CD14-positive monocyte (primary cell): ENCODE data around the gene RHOBTB3. TPM values are rescaled to one million over a fixed set of nuclear protein-coding genes. Genes with fewer than 3 reads are reported as not detected.

Source experiments
- DNase-seq, 3 donors: peaks; one replicate each; pipeline ENCODE4 v3.0.0-alpha.2; 2011 to 2022
- H2AFZ ChIP-seq: 2 replicates; pipeline ENCODE4 v1.6.0; 2012; ENCODE audit warnings: mild to moderate bottlenecking, low read depth, low read length, inconsistent platforms; ENCODE audit not compliant: insufficient read depth, poor library complexity, severe bottlenecking
- H3K27ac ChIP-seq, 2 donors: 1 replicate in 1 of 2; 2 replicates in 1 of 2; pipeline ENCODE4 v1.5.1; 2012 to 2013; ENCODE audit warnings: low read length in 2 of 2, control low read depth in 1 of 2, inconsistent platforms in 1 of 2, low read depth in 1 of 2, mild to moderate bottlenecking in 1 of 2
- H3K27me3 ChIP-seq, 2 donors: one replicate each; pipeline versions ENCODE4 v1.6.0 to v1.6.1; 2011 to 2013; ENCODE audit warnings: low read length in 2 of 2; ENCODE audit not compliant: control insufficient read depth in 2 of 2, insufficient read depth in 2 of 2
- H3K36me3 ChIP-seq, 2 donors: replicated peaks in 1 of 2; 1 replicate in 1 of 2; 2 replicates in 1 of 2; pipeline versions ENCODE4 v1.5.1 to v1.6.1; 2012 to 2013; ENCODE audit warnings: low read length in 2 of 2, control low read depth in 1 of 2, inconsistent platforms in 1 of 2, mild to moderate bottlenecking in 1 of 2; ENCODE audit not compliant: insufficient read depth in 2 of 2, control insufficient read depth in 1 of 2
- H3K4me1 ChIP-seq, 2 donors: 1 replicate in 1 of 2; 2 replicates in 1 of 2; pipeline versions ENCODE4 v1.5.1 to v1.6.1; 2012 to 2013; ENCODE audit warnings: low read length in 2 of 2, control low read depth in 1 of 2, inconsistent platforms in 1 of 2, mild to moderate bottlenecking in 1 of 2, moderate library complexity in 1 of 2; ENCODE audit not compliant: insufficient read depth in 2 of 2, control insufficient read depth in 1 of 2
- H3K4me2 ChIP-seq: replicated peaks from 2 replicates; pipeline ENCODE3; 2012; ENCODE audit warnings: low read length, moderate library complexity, mild to moderate bottlenecking; ENCODE audit not compliant: poor library complexity, severe bottlenecking; ENCODE audit errors: extremely low read depth
- H3K4me3 ChIP-seq, 3 experiments: fragments of 200-600 bp in 1 of 3; sonication (generic) in 1 of 3; replicated peaks in 1 of 3; 1 replicate in 2 of 3; 2 replicates in 1 of 3; pipeline ENCODE4 v1.5.1; 2011 to 2013; ENCODE audit warnings: low read length in 3 of 3, mild to moderate bottlenecking in 3 of 3, control low read depth in 2 of 3, low read depth in 2 of 3, inconsistent platforms in 1 of 3, moderate library complexity in 1 of 3
- H3K79me2 ChIP-seq: 2 replicates; pipeline ENCODE4 v1.6.0; 2012; ENCODE audit warnings: mild to moderate bottlenecking, control low read depth, inconsistent platforms, low read length, moderate library complexity; ENCODE audit not compliant: insufficient read depth
- H3K9ac ChIP-seq: 2 replicates; pipeline ENCODE4 v1.6.0; 2017; ENCODE audit warnings: low read length, mild to moderate bottlenecking; ENCODE audit not compliant: insufficient read depth, poor library complexity, severe bottlenecking
- H3K9me3 ChIP-seq, 2 donors: replicated peaks in 1 of 2; 1 replicate in 1 of 2; 2 replicates in 1 of 2; pipeline versions ENCODE4 v1.5.1 to v1.6.1; 2012 to 2013; ENCODE audit warnings: low read length in 2 of 2, control low read depth in 1 of 2; ENCODE audit not compliant: control insufficient read depth in 1 of 2, insufficient read depth in 1 of 2
- H4K20me1 ChIP-seq: 2 replicates; pipeline ENCODE4 v1.6.0; 2012; ENCODE audit warnings: mild to moderate bottlenecking, low read length, control low read depth, moderate library complexity; ENCODE audit not compliant: insufficient read depth
- H3K27ac Mint-ChIP-seq, 7 donors: one replicate each; pipeline ENCODE4 v1.8.0; 2020; ENCODE audit warnings: mild to moderate bottlenecking in 7 of 7, mixed read lengths in 7 of 7, moderate library complexity in 6 of 7, inconsistent platforms in 2 of 7
- H3K27me3 Mint-ChIP-seq, 3 donors: one replicate each; pipeline ENCODE4 v1.8.0; 2021 to 2022; ENCODE audit warnings: low read depth in 3 of 3, mild to moderate bottlenecking in 3 of 3, mixed read lengths in 3 of 3, moderate library complexity in 3 of 3, inconsistent platforms in 1 of 3
- H3K36me3 Mint-ChIP-seq, 2 donors: one replicate each; pipeline ENCODE4 v1.8.0; 2020; ENCODE audit warnings: mixed read lengths in 2 of 2, inconsistent platforms in 1 of 2, mild to moderate bottlenecking in 1 of 2
- H3K4me1 Mint-ChIP-seq: one replicate; pipeline ENCODE4 v1.8.0; 2020; ENCODE audit warnings: mild to moderate bottlenecking, mixed read lengths
- H3K4me3 Mint-ChIP-seq, 2 donors: one replicate each; pipeline ENCODE4 v1.8.0; 2020; ENCODE audit warnings: mild to moderate bottlenecking in 2 of 2, mixed read lengths in 2 of 2, moderate library complexity in 1 of 2
- H3K9me3 Mint-ChIP-seq, 7 donors: one replicate each; pipeline ENCODE4 v1.8.0; 2020 to 2022; ENCODE audit warnings: mixed read lengths in 7 of 7, mild to moderate bottlenecking in 6 of 7, moderate library complexity in 6 of 7, inconsistent platforms in 2 of 7
- CTCF ChIP-seq: fragments of 200-600 bp; IDR thresholded peaks from one replicate; pipeline ENCODE4 v1.8.0; 2022; ENCODE audit warnings: antibody characterized with exemption, mild to moderate bottlenecking
- WGBS: methylation state at CpG from one replicate; pipeline ENCODE4 v1.1.5; 2013; ENCODE audit warnings: missing lambda C conversion rate; ENCODE audit not compliant: insufficient coverage; 5-methylcytosine and 5-hydroxymethylcytosine counted together
- intact Hi-C, 2 donors: fragments of 100-400 bp; cut with micrococcal nuclease; formaldehyde crosslinking; loops; one replicate each; pipeline versions ENCODE4 v1.15.0 to v1.15.1; 2023
- polyA plus RNA-seq, 3 donors: library from polyadenylated mRNA; depleted of rRNA in 1 of 3; unstranded in 2 of 3; stranded (reverse) in 1 of 3; fragments of 300-500 nt in 2 of 3; fragments of >200 nt in 1 of 3; fragmentation: Illumina TruSeq in 2 of 3; gene quantifications; 1 replicate in 2 of 3; 2 replicates in 1 of 3; pipeline ENCODE4 v1.2.3, GENCODE V29; 2012 to 2021

Gene RHOBTB3
- polyA plus RNA-seq, 3 donors = 0.41 to 1.5 (median 0.63) TPM

GRCh38 chr5:95808013-95808685 lies 77.0 kb downstream of the RHOBTB3 start:
- H3K9me3 ChIP-seq = peaks cover 0 to 5% of the 10 kb centered on the region in 2 donors
- H3K27ac Mint-ChIP-seq = peak overlapping the region; percentile 85 to 94 (median 92)
- peaks cover 46% of the 10 kb centered on the region for H4K20me1 ChIP-seq
- peak overlapping the region; percentile 29 to 65 for H3K4me3 Mint-ChIP-seq
- H3K4me1 Mint-ChIP-seq = peaks cover 51% of the 10 kb centered on the region
- H3K4me3 ChIP-seq = peak overlapping the region in 1 of 3 experiments; percentile 47
- peaks cover 37 to 86% of the 10 kb centered on the region in 2 donors for H3K36me3 Mint-ChIP-seq
- peaks cover 23 to 47% of the 10 kb centered on the region in 2 donors for H3K36me3 ChIP-seq
- intact Hi-C loops = loop anchor here in 1 of 2 donors (5.0 kb wide), 1 partner anchor 34 kb away; no protein-coding TSS in a partner anchor
- WGBS = 63% methylated on average over 4 of the region's 7 CpGs
- H3K79me2 ChIP-seq = peaks cover 36% of the 10 kb centered on the region
- no peak for TF ChIP-seq CTCF
- H3K27me3 ChIP-seq = no peaks in the 10 kb centered on the region
- H3K9me3 Mint-ChIP-seq = peaks cover 2 to 10% (median 7%) of the 10 kb centered on the region in 7 donors
- H3K9ac ChIP-seq = peak overlapping the region; percentile 24
- peak overlapping the region; percentile 42 for H2AFZ ChIP-seq
- H3K27ac ChIP-seq = peak overlapping the region; percentile 78 to 79
- peaks cover 39 to 44% of the 10 kb centered on the region in 2 donors for H3K4me1 ChIP-seq
- no peak for DNase-seq
- H3K27me3 Mint-ChIP-seq = peaks cover 0 to 2% (median 0%) of the 10 kb centered on the region in 3 donors
- H3K4me2 ChIP-seq = peak overlapping the region; percentile 52

GRCh38 chr5:95808686-95809413 lies 77.7 kb downstream of the RHOBTB3 start:
- 0% methylated on average over 3 of the region's 10 CpGs for WGBS
- Mint-ChIP-seq H3K27me3 (peaks cover 0 to 2% (median 0%) of the 10 kb centered on the region in 3 donors), H3K4me1 (peaks cover 54% of the 10 kb centered on the region), H3K36me3 (peaks cover 43 to 86% of the 10 kb centered on the region in 2 donors), H3K4me3 (peak overlapping the region; percentile 29 to 65), H3K27ac (peak overlapping the region; percentile 85 to 94 (median 92)), H3K9me3 (peaks cover 2 to 10% (median 7%) of the 10 kb centered on the region in 7 donors)
- Histone ChIP-seq H3K4me1 (peaks cover 39 to 44% of the 10 kb centered on the region in 2 donors), H2AFZ (peak overlapping the region; percentile 42), H4K20me1 (peaks cover 53% of the 10 kb centered on the region), H3K4me3 (peak overlapping the region in 1 of 3 experiments; percentile 47), H3K9me3 (peaks cover 0 to 5% of the 10 kb centered on the region in 2 donors), H3K36me3 (peaks cover 29 to 54% of the 10 kb centered on the region in 2 donors), H3K27ac (peak overlapping the region; percentile 78 to 79), H3K9ac (peak overlapping the region; percentile 24), H3K79me2 (peaks cover 43% of the 10 kb centered on the region), H3K27me3 (no peaks in the 10 kb centered on the region), H3K4me2 (peak overlapping the region; percentile 52)
- intact Hi-C loops = loop anchor here in 1 of 2 donors (5.0 kb wide), 1 partner anchor 33 kb away; no protein-coding TSS in a partner anchor
- peak; percentile 79 to 91 (median 83) for DNase-seq
- no peak for TF ChIP-seq CTCF
